ENCODE results near the gene ADAMTS20.

DNA sequence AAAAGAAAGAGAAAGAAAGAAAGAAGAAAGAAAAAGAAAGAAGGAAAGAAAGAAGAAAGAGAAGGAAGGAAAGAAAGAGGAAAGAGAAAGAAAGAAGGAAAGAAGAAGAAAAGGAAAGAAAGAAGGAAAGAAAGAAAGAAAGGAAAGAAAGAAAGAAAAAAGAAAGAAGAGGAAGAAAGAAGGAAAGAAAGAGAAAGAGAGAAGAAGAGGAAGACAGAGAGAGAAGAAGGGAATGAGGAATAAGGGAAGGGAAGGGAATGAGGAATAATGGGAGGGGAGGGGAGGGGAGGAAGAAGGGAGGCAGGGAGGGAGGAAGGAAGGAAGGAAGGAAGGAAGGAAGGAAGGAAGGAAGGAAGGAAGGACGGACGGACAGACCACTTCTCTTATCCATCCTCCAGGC, 246.9 kb downstream of the ADAMTS20 start:
- TF ChIP-seq, protein P1, sequence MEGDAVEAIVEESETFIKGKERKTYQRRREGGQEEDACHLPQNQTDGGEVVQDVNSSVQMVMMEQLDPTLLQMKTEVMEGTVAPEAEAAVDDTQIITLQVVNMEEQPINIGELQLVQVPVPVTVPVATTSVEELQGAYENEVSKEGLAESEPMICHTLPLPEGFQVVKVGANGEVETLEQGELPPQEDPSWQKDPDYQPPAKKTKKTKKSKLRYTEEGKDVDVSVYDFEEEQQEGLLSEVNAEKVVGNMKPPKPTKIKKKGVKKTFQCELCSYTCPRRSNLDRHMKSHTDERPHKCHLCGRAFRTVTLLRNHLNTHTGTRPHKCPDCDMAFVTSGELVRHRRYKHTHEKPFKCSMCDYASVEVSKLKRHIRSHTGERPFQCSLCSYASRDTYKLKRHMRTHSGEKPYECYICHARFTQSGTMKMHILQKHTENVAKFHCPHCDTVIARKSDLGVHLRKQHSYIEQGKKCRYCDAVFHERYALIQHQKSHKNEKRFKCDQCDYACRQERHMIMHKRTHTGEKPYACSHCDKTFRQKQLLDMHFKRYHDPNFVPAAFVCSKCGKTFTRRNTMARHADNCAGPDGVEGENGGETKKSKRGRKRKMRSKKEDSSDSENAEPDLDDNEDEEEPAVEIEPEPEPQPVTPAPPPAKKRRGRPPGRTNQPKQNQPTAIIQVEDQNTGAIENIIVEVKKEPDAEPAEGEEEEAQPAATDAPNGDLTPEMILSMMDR (IDR thresholded peaks at IDR 0.05; ENCODE audit: insufficient read depth, low read length, poor library complexity, severe bottlenecking), result no peak
- no peak for TF ChIP-seq EZH2phosphoT487 (conservative IDR thresholded peaks at IDR 0.05; ENCODE audit: low read length)
